ENCODE measurements around the gene FTCDNL1.

DNA sequence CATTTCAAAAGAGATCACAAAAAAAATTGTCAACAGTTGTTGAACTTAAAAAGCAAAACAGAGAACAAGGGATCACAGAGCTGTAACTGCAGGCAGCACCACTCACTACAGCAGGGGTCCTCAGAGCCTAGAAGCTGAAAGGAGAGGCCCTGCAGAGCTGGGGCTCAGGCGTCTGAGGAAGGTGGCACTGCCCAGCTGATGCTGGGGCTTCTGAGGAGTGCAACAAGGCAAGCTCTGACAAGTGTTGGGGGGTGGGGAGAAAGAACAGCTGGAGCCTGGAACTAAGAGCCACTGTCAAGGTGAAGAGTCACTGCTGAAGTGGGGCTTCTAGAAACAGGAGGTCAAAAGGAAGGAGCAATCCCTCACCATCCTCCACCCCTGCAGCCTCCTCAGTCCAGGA, 46.2 kb downstream of the FTCDNL1 start:
- TF ChIP-seq, protein P1, sequence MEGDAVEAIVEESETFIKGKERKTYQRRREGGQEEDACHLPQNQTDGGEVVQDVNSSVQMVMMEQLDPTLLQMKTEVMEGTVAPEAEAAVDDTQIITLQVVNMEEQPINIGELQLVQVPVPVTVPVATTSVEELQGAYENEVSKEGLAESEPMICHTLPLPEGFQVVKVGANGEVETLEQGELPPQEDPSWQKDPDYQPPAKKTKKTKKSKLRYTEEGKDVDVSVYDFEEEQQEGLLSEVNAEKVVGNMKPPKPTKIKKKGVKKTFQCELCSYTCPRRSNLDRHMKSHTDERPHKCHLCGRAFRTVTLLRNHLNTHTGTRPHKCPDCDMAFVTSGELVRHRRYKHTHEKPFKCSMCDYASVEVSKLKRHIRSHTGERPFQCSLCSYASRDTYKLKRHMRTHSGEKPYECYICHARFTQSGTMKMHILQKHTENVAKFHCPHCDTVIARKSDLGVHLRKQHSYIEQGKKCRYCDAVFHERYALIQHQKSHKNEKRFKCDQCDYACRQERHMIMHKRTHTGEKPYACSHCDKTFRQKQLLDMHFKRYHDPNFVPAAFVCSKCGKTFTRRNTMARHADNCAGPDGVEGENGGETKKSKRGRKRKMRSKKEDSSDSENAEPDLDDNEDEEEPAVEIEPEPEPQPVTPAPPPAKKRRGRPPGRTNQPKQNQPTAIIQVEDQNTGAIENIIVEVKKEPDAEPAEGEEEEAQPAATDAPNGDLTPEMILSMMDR (IDR thresholded peaks at IDR 0.05), result no peak
- TF ChIP-seq POLR2AphosphoS5 (IDR thresholded peaks at IDR 0.05), result no peak
- TF ChIP-seq POLR2A (IDR thresholded peaks at IDR 0.05), result no peak
